Measurements from ENCODE around the gene DNAJC21. TPM values are rescaled to one million over a fixed set of nuclear protein-coding genes. Genes with fewer than 3 reads are reported as not detected.

The DNAJC21 gene
- total and polyA plus RNA-seq, 9 of the 15 experiments (the other 6 are each of a cell fraction or from before 2014, with no cell fraction given) = 26.6 to 105 (median 70.7) TPM

DNA sequence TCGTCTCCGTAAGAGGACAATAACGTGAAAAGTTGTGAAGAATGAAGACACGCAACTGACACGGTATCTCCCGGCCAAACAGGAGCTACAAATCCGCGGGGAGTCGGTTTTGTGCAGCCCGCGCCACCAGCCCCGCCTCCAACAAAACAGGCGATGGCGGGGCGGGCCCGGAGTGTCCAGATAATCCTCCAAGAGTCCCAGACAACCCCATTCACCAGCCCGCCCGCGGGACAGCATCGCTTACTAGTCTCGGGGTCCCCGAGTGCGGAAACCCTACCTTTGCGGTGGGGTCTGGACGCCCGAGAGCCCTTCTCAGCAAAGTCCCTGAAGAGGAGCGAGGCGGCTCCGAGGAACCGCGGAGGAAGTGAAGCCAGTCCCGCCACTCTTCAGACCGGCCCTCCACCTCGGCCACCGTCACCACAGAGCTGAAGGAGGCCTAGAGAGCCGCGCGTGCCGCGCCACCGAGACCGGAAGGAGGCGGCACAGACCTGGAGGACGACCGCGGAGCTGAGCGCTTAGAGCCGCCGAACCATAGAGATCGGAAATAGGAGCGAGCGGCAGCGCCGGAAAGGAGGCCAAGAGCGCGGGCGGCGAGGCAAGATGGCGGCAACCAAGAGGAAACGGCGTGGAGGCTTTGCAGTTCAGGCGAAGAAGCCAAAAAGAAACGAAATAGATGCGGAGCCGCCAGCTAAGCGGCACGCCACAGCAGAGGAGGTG, 14.1 kb upstream of the DNAJC21 start, which contains the start of the genes BRIX1 and RAD1 (continued):
- TF ChIP-seq, protein P1, sequence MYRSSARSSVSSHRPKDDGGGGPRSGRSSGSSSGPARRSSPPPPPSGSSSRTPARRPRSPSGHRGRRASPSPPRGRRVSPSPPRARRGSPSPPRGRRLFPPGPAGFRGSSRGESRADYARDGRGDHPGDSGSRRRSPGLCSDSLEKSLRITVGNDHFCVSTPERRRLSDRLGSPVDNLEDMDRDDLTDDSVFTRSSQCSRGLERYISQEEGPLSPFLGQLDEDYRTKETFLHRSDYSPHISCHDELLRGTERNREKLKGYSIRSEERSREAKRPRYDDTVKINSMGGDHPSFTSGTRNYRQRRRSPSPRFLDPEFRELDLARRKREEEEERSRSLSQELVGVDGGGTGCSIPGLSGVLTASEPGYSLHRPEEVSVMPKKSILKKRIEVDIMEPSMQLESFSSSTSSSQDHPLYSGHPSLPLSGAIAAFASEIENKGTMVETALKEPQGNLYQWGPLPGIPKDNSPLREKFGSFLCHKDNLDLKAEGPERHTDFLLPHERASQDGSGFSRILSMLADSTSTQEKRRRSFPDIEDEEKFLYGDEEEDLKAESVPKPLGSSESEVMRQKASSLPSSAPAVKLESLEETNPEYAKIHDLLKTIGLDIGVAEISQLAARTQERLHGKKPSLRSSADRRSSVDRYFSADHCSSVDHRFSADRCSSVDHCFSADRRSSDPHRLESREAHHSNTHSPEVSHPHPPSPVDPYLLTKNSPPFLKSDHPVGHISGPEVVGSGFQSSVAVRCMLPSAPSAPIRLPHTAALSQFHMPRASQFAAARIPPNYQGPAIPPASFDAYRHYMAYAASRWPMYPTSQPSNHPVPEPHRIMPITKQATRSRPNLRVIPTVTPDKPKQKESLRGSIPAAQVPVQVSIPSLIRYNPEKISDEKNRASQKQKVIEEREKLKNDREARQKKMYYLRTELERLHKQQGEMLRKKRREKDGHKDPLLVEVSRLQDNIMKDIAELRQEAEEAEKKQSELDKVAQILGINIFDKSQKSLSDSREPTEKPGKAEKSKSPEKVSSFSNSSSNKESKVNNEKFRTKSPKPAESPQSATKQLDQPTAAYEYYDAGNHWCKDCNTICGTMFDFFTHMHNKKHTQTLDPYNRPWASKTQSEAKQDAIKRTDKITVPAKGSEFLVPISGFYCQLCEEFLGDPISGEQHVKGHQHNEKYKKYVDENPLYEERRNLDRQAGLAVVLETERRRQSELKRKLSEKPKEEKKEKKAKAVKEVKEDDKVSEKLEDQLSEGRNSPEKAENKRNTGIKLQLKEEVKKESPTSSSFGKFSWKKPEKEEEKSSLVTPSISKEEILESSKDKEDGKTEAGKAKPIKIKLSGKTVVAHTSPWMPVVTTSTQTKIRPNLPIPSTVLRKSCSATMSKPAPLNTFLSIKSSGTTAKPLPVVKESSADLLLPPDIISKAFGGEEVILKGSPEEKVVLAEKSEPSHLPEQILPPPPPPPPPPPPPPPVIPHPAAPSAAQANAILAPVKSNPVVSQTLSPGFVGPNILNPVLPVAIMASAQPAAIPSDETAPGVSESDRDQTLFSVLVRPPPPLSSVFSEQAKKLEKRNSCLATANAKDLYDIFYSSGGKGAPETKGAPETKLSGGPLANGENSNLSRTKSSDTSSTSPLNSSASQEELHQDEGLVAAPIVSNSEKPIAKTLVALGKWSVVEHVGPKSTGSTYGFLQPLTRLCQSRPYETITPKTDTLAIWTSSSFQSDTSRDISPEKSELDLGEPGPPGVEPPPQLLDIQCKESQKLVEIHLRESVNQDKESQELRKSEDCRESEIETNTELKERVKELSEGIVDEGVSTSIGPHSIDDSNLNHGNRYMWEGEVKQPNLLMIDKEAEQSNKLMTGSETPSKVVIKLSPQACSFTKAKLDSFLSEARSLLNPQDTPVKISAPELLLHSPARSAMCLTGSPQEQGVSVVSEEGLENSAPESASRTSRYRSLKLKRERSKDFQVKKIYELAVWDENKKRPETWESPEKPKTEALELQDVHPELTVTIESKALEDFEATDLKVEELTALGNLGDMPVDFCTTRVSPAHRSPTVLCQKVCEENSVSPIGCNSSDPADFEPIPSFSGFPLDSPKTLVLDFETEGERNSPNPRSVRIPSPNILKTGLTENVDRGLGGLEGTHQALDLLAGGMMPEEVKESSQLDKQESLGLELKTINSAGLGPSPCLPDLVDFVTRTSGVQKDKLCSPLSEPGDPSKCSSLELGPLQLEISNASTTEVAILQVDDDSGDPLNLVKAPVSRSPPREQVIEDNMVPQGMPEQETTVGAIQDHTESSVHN (IDR thresholded peaks at IDR 0.05; ENCODE audit: borderline replicate concordance in 1 of 2, low read depth in 1 of 2) = no peak
- TF ChIP-seq SNRNP70 (optimal IDR thresholded peaks at IDR 0.05; ENCODE audit: low read depth, low read length) (no peak), CAMTA2 (CRISPR knock-in tag; conservative IDR thresholded peaks at IDR 0.05) (no peak), TCFL5 (CRISPR knock-in tag; conservative IDR thresholded peaks at IDR 0.05) (no peak), HSF4 (CRISPR knock-in tag; IDR thresholded peaks at IDR 0.05; ENCODE audit: borderline replicate concordance) (no peak), ZNF282 (CRISPR knock-in tag; IDR thresholded peaks at IDR 0.05) (no peak), ZNF212 (CRISPR knock-in tag; IDR thresholded peaks at IDR 0.05) (no peak), ZNF3 (CRISPR knock-in tag; IDR thresholded peaks at IDR 0.05) (no peak), MXI1 (IDR thresholded peaks at IDR 0.05; ENCODE audit: low read depth, low read length) (peak; percentile 78), DPF2 (IDR thresholded peaks at IDR 0.05) (no peak), CEBPG (CRISPR knock-in tag; IDR thresholded peaks at IDR 0.05) (no peak), CEBPG (tag; conservative IDR thresholded peaks at IDR 0.05 in 1 of 2, IDR thresholded peaks at IDR 0.05 in 1 of 2) (no peak), TBP (optimal IDR thresholded peaks at IDR 0.05; ENCODE audit: low read depth, low read length) (peak; percentile 94), CREBBP (IDR thresholded peaks at IDR 0.05; ENCODE audit: low read depth, low read length) (no peak), ZKSCAN3 (CRISPR knock-in tag; IDR thresholded peaks at IDR 0.05) (no peak), YY1 (IDR thresholded peaks at IDR 0.05; ENCODE audit: borderline replicate concordance in 1 of 3, control insufficient read depth in 1 of 3, extremely low read depth in 1 of 3, insufficient read depth in 3 of 3, insufficient read length in 1 of 3, insufficient replicate concordance in 2 of 3, low read depth in 1 of 3, low read length in 2 of 3) (peak; percentile 94 to 98 (median 97)), HDAC1 (IDR thresholded peaks at IDR 0.05) (peak in 1 of 2 experiments; percentile 97; a peak in 2 of 4 replicates), WHSC1 (IDR thresholded peaks at IDR 0.05; ENCODE audit: low read length) (no peak), ATF1 (CRISPR knock-in tag; IDR thresholded peaks at IDR 0.05) (no peak), ATF1 (tag; IDR thresholded peaks at IDR 0.05) (peak; percentile 86), ZKSCAN1 (IDR thresholded peaks at IDR 0.05; ENCODE audit: low read depth, low read length) (no peak; the same call in 1 of the 2 replicates), ZNF316 (IDR thresholded peaks at IDR 0.05) (no peak)
